HEK293 (cell line): Measurements from ENCODE around the gene SPRR4.

Experiments used
- BCL11A ChIP-seq: fragments of 450-650 bp; formaldehyde crosslinking; IDR thresholded peaks from 2 replicates; pipeline ENCODE4 v1.5.1; 2016; ENCODE audit warnings: low read depth, missing biosample characterization, missing genetic modification characterization
- CTCF ChIP-seq: fragments of 450-650 bp; formaldehyde crosslinking; IDR thresholded peaks from 2 replicates; pipeline ENCODE4 v1.5.1; 2016; ENCODE audit warnings: missing biosample characterization, missing genetic modification characterization
- PBX3 ChIP-seq: sonication (generic); formaldehyde crosslinking; IDR thresholded peaks from 2 replicates; pipeline ENCODE4 v1.8.1; 2022; ENCODE audit warnings: mild to moderate bottlenecking, moderate library complexity, missing genetic modification reagents
- ZNF146 ChIP-seq: fragments of 450-650 bp; formaldehyde crosslinking; IDR thresholded peaks from 2 replicates; pipeline ENCODE4 v1.5.1; 2016; ENCODE audit warnings: missing biosample characterization, missing genetic modification characterization
- ZNF335 ChIP-seq: fragments of 450-650 bp; formaldehyde crosslinking; conservative IDR thresholded peaks from 2 replicates; pipeline ENCODE4 v1.5.1; 2016; ENCODE audit warnings: missing biosample characterization, missing genetic modification characterization
- ZNF362 ChIP-seq: fragments of 450-650 bp; formaldehyde crosslinking; IDR thresholded peaks from 2 replicates; pipeline ENCODE4 v1.5.1; 2016; ENCODE audit warnings: missing biosample characterization, missing genetic modification characterization
- ZNF610 ChIP-seq: fragments of 450-650 bp; formaldehyde crosslinking; IDR thresholded peaks from 2 replicates; pipeline ENCODE4 v1.5.1; 2016; ENCODE audit warnings: missing biosample characterization, missing genetic modification characterization, borderline replicate concordance
- ZNF660 ChIP-seq: fragments of 450-650 bp; IDR thresholded peaks from 2 replicates; pipeline ENCODE4 v1.5.1; 2018; ENCODE audit warnings: missing biosample characterization, mild to moderate bottlenecking, missing genetic modification characterization

GRCh38 chr1:152924191-152924590, 46.3 kb upstream of the SPRR4 start:
- TF ChIP-seq ZNF660 (tag by site-specific recombination): no peak
- TF ChIP-seq CTCF (tag by site-specific recombination): no peak
- no peak for TF ChIP-seq ZNF335
- no peak for TF ChIP-seq BCL11A
- no peak for TF ChIP-seq ZNF362 (tag by site-specific recombination)
- TF ChIP-seq PBX3 (CRISPR knock-in tag): no peak
- no peak for TF ChIP-seq ZNF610 (tag by site-specific recombination)
- no peak for TF ChIP-seq ZNF146 (tag by site-specific recombination)
